Adipocyte (in vitro differentiated cells): ENCODE results near the gene HMCN2.

Experiments used
- DNase-seq: peaks from one replicate; pipeline ENCODE4 v3.0.0-alpha.2; 2015; ENCODE audit warnings: low read depth
- H3K27me3 ChIP-seq: replicated peaks from 2 replicates; pipeline ENCODE4 v1.7.0; 2013; ENCODE audit warnings: mild to moderate bottlenecking, low read length, moderate library complexity; ENCODE audit not compliant: control insufficient read depth, insufficient read depth
- H3K36me3 ChIP-seq: 2 replicates; pipeline ENCODE4 v1.7.0; 2013; ENCODE audit warnings: low read length, mild to moderate bottlenecking, moderate library complexity; ENCODE audit not compliant: control insufficient read depth, insufficient read depth, severe bottlenecking
- H3K4me1 ChIP-seq: 2 replicates; pipeline ENCODE4 v1.7.0; 2013; ENCODE audit warnings: mild to moderate bottlenecking, low read length, moderate library complexity; ENCODE audit not compliant: control insufficient read depth, insufficient read depth
- H3K4me3 ChIP-seq: 2 replicates; pipeline ENCODE4 v1.7.0; 2013; ENCODE audit warnings: mild to moderate bottlenecking, low read length, moderate library complexity
- H3K9ac ChIP-seq: 2 replicates; pipeline ENCODE4 v1.7.0; 2013; ENCODE audit warnings: mild to moderate bottlenecking, low read length, moderate library complexity
- H3K9me3 ChIP-seq: 2 replicates; pipeline ENCODE4 v1.7.0; 2013; ENCODE audit warnings: mild to moderate bottlenecking, low read length, moderate library complexity; ENCODE audit not compliant: control insufficient read depth

Gene HMCN2

DNA sequence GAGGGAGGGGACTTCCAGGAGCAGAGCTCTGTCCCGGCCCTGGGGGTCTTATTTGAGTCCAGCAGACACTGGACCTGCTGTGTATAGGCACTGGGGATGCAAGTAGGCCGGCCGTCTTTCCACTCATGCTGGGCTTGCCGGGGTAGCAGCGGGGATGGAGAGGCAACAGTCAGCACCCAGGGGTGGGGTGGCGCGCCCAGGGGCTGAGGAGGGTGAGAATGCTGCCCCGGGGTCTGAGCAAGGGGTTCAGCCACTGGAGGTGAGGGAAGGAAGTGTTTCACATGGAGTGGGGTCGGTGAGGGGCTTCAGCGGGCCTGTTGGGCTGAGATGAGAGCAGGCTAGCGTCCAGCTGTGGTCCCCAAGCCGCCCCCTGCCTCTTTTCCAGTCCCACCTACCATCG is 88.8 kb downstream of the HMCN2 start:
- no peak overlapping the region for H3K9ac ChIP-seq
- H3K9me3 ChIP-seq, result no peaks in the 10 kb centered on the region
- H3K4me1 ChIP-seq, result no peaks in the 10 kb centered on the region
- H3K27me3 ChIP-seq, result peaks cover 32% of the 10 kb centered on the region
- no peaks in the 10 kb centered on the region for H3K36me3 ChIP-seq
- no peak overlapping the region for H3K4me3 ChIP-seq
- DNase-seq, result no peak

DNA sequence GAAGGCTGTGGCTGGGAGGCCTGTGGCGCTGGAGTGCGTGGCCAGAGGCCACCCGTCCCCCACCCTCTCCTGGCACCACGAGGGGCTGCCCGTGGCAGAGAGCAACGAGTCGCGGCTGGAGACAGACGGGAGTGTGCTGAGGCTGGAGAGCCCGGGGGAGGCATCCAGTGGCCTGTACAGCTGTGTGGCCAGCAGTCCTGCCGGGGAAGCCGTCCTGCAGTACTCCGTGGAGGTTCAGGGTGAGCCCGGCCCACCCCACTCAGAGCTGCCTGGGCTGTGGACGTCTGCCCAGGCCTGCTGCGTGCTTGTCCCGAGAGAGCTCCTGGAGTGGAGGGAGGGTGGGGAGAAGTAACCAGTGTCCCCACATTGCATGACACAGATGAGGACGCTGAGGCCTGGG is 89.2 kb downstream of the HMCN2 start:
- DNase-seq, result no peak
- Histone ChIP-seq H3K9me3 (no peaks in the 10 kb centered on the region), H3K4me3 (no peak overlapping the region), H3K4me1 (no peaks in the 10 kb centered on the region), H3K27me3 (peaks cover 34% of the 10 kb centered on the region), H3K9ac (no peak overlapping the region), H3K36me3 (no peaks in the 10 kb centered on the region)

- H3K4me1 ChIP-seq, result no peaks in the 10 kb centered on the region
- no peaks in the 10 kb centered on the region for H3K9me3 ChIP-seq
- H3K36me3 ChIP-seq, result no peaks in the 10 kb centered on the region
- DNase-seq, result no peak
- H3K9ac ChIP-seq, result no peak overlapping the region
- peaks cover 44% of the 10 kb centered on the region for H3K27me3 ChIP-seq
- H3K4me3 ChIP-seq, result no peak overlapping the region
These were observed 90.5 kb downstream of the HMCN2 start for GRCh38 chr9:130356033-130356432.

GRCh38 chr9:130356877-130357584 is 91.5 kb downstream of the HMCN2 start:
- Histone ChIP-seq H3K9me3 (no peaks in the 10 kb centered on the region), H3K9ac (no peak overlapping the region), H3K36me3 (no peaks in the 10 kb centered on the region), H3K27me3 (peaks cover 54% of the 10 kb centered on the region), H3K4me3 (no peak overlapping the region), H3K4me1 (no peaks in the 10 kb centered on the region)
- DNase-seq, result no peak

DNA sequence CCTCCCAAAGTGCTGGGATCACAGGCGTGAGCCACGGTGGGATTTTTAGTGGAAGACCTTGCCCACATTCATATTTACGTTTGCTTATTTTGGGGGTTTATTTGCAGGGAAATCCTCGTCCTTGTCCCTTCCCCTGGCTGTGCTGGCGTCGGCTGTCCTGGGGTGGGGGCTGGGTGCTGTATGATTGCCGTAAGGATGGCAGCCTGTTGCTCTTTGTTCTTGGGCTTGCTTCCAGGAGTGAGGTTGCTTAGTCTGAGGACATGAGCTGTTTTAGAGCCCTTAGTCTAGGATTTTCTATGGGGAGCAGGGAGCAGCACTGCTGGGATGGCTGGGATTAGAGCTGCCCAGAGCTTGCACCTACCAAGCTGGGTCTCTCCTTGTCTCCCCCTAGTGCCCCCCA is 93.4 kb downstream of the HMCN2 start:
- no peaks in the 10 kb centered on the region for H3K4me1 ChIP-seq

GRCh38 chr9:130359819-130360218 is 94.3 kb downstream of the HMCN2 start:
- H3K4me3 ChIP-seq, result no peak overlapping the region
- DNase-seq, result no peak

More for the DNA sequence above, 93.4 kb downstream of the HMCN2 start:
- Histone ChIP-seq H3K9me3 (no peaks in the 10 kb centered on the region), H3K9ac (no peak overlapping the region), H3K4me3 (no peak overlapping the region), H3K36me3 (no peaks in the 10 kb centered on the region), H3K27me3 (peaks cover 51% of the 10 kb centered on the region)
- DNase-seq, result no peak

DNA sequence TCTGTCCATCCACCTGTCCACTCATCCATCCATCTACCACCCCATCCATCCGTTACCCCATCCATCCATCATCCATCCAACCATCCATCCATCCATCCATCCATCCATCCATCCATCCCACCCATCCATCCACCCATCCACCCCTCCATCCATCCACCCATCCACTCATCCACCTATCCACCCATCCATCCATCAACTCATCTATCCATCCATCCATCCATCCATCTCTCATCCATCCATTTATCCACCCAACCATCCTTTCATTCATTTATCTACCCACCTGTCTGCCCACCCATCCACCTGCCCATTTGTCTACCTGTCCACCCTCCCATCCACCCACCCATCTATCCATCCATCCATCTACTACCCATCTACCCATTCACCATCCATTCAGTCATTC is 95.1 kb downstream of the HMCN2 start:
- Histone ChIP-seq H3K36me3 (no peaks in the 10 kb centered on the region), H3K4me1 (no peaks in the 10 kb centered on the region), H3K9ac (no peak overlapping the region), H3K27me3 (peaks cover 43% of the 10 kb centered on the region), H3K4me3 (no peak overlapping the region), H3K9me3 (no peaks in the 10 kb centered on the region)
- no peak for DNase-seq

More at GRCh38 chr9:130359819-130360218, 94.3 kb downstream of the HMCN2 start:
- Histone ChIP-seq H3K4me1 (no peaks in the 10 kb centered on the region), H3K9ac (no peak overlapping the region), H3K36me3 (no peaks in the 10 kb centered on the region), H3K27me3 (peaks cover 45% of the 10 kb centered on the region), H3K9me3 (no peaks in the 10 kb centered on the region)

GRCh38 chr9:130361873-130362362 is 96.4 kb downstream of the HMCN2 start:
- DNase-seq, result no peak
- peaks cover 46% of the 10 kb centered on the region for H3K27me3 ChIP-seq
- no peak overlapping the region for H3K4me3 ChIP-seq
- no peaks in the 10 kb centered on the region for H3K36me3 ChIP-seq
- no peaks in the 10 kb centered on the region for H3K4me1 ChIP-seq
- H3K9me3 ChIP-seq, result no peaks in the 10 kb centered on the region
- no peak overlapping the region for H3K9ac ChIP-seq

DNA sequence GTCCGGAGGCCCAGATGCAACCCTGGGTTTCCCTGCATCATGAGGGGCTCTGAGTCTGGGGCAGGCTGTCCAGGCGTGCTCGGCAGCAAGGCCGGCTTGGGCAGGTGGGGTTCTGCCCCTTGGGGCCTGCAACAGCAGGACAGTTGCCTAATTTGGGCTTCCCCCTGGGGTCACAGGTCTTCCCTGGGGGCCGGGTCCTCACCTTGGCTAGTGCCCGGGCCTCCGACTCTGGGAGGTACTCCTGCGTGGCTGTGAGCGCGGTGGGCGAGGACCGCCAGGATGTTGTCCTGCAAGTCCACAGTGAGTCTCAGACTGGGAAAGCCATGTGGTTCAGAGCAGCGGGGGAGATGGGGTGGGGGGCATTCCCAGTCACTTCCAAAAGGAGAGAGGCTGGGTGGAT is 97.1 kb downstream of the HMCN2 start:
- H3K4me3 ChIP-seq, result no peak overlapping the region
- no peaks in the 10 kb centered on the region for H3K9me3 ChIP-seq
- H3K9ac ChIP-seq, result no peak overlapping the region
- DNase-seq, result no peak
- no peaks in the 10 kb centered on the region for H3K4me1 ChIP-seq
- peaks cover 47% of the 10 kb centered on the region for H3K27me3 ChIP-seq
- H3K36me3 ChIP-seq, result no peaks in the 10 kb centered on the region

- Histone ChIP-seq H3K9me3 (no peaks in the 10 kb centered on the region), H3K9ac (no peak overlapping the region), H3K27me3 (peaks cover 42% of the 10 kb centered on the region), H3K4me1 (no peaks in the 10 kb centered on the region), H3K4me3 (no peak overlapping the region), H3K36me3 (no peaks in the 10 kb centered on the region)
- no peak for DNase-seq
These were observed 98.3 kb downstream of the HMCN2 start for GRCh38 chr9:130363755-130364404.

- DNase-seq, result no peak
- Histone ChIP-seq H3K36me3 (no peaks in the 10 kb centered on the region), H3K4me1 (no peaks in the 10 kb centered on the region), H3K27me3 (peaks cover 42% of the 10 kb centered on the region), H3K9ac (no peak overlapping the region), H3K4me3 (no peak overlapping the region), H3K9me3 (no peaks in the 10 kb centered on the region)
These were observed 99.2 kb downstream of the HMCN2 start for GRCh38 chr9:130364619-130365322.
